ENCODE measurements around the gene TKFC.

TKFC gene

DNA sequence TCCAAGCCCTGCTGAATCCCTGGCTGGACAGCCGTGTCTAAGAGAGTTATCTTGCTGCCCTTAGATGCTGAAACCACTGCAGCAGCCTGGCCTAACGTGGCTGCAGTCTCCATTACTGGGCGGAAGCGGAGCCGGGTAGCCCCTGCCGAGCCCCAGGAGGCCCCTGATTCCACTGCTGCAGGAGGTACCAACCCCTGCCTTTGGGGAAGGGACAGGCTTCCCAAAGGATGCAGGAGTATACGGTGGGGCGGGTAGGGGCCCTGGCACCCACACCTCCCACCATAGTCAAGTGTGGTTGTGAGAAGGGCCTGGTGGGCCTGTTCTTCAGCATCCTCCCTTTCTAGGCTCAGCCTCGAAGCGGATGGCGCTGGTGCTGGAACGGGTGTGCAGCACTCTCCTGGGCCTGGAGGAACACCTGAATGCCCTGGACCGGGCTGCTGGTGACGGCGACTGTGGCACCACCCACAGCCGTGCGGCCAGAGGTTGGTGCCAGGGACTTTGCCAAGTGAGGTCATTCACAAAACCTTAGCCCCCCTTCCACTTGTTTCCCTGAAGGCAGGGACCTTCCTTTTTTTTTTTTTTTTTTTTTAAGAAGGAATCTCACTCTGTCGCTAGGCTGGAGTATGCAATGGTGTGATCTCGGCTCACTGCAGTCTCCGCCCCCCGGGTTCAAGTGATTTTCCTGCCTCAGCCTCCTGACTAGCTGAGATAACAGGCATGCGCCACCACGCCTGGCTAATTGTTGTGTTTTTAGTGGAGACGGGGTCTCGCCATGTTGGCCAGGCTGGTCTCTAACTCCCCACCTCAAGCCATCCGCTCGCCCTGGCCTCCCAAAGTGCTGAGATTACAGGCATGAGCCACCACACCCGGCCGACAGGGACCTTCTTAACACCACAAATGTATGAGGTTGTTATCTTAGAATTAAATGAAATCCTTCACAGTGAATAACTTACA is 11.0 kb downstream of the TKFC start:
- H3K4me3 ChIP-seq (ENCODE audit: low read depth, low read length), result no peak overlapping the region
- ChIA-PET CTCF (interaction anchor here (0.7 kb wide), 1 partner anchor 444 kb away, joined by 4 read pairs; no protein-coding TSS in a partner anchor), POLR2A (no interaction called here)
- no peaks in the 10 kb centered on the region for H3K9me3 ChIP-seq (ENCODE audit: control insufficient read depth, insufficient read depth, low read depth, low read length)
- TF ChIP-seq ZNF624 (tag by site-specific recombination; IDR thresholded peaks at IDR 0.05), result no peak
- H3K27ac ChIP-seq (ENCODE audit: extremely low read depth, low read depth, low read length), result no peak overlapping the region
- H3K4me1 ChIP-seq (ENCODE audit: control insufficient read depth, insufficient read depth, low read length), result no peaks in the 10 kb centered on the region
- H3K36me3 ChIP-seq (ENCODE audit: control insufficient read depth in 2 of 2, insufficient read depth in 1 of 2, low read length in 2 of 2), result peaks cover 0 to 78% of the 10 kb centered on the region in 2 experiments; a peak in 1 of 3 replicates

DNA sequence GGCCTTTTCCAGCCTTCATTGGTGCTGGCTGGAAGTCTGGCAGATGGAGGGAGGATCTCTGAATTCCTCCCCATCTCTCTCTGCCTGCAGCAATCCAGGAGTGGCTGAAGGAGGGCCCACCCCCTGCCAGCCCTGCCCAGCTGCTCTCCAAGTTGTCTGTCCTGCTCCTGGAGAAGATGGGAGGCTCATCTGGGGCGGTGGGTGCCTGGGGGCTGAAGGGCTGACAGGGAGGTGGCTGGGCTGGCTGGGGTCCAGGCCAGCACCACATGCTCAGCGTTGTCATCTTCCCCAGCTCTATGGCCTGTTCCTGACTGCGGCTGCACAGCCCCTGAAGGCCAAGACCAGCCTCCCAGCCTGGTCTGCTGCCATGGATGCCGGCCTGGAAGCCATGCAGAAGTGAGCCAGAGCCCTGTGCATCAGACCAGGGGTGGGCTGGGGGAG is 12.2 kb downstream of the TKFC start:
- Histone ChIP-seq H3K36me3 (ENCODE audit: control insufficient read depth in 2 of 2, insufficient read depth in 1 of 2, low read length in 2 of 2) (peaks cover 0 to 82% of the 10 kb centered on the region in 2 experiments; a peak in 1 of 3 replicates), H3K27ac (ENCODE audit: extremely low read depth, low read depth, low read length) (no peak overlapping the region), H3K4me3 (ENCODE audit: low read depth, low read length) (no peak overlapping the region), H3K9me3 (ENCODE audit: control insufficient read depth, insufficient read depth, low read depth, low read length) (no peaks in the 10 kb centered on the region), H3K4me1 (ENCODE audit: control insufficient read depth, insufficient read depth, low read length) (no peaks in the 10 kb centered on the region)
- ChIA-PET POLR2A (interaction anchor here (1.5 kb wide), 1 partner anchor 17 kb away, joined by 4 read pairs; the partner anchor contains the start of genes CYB561A3 and TMEM138), CTCF (interaction anchor here (0.6 to 0.7 kb wide), 2 partner anchors 9 to 446 kb away, joined by 4 read pairs; no protein-coding TSS in a partner anchor)
- TF ChIP-seq, protein P1, sequence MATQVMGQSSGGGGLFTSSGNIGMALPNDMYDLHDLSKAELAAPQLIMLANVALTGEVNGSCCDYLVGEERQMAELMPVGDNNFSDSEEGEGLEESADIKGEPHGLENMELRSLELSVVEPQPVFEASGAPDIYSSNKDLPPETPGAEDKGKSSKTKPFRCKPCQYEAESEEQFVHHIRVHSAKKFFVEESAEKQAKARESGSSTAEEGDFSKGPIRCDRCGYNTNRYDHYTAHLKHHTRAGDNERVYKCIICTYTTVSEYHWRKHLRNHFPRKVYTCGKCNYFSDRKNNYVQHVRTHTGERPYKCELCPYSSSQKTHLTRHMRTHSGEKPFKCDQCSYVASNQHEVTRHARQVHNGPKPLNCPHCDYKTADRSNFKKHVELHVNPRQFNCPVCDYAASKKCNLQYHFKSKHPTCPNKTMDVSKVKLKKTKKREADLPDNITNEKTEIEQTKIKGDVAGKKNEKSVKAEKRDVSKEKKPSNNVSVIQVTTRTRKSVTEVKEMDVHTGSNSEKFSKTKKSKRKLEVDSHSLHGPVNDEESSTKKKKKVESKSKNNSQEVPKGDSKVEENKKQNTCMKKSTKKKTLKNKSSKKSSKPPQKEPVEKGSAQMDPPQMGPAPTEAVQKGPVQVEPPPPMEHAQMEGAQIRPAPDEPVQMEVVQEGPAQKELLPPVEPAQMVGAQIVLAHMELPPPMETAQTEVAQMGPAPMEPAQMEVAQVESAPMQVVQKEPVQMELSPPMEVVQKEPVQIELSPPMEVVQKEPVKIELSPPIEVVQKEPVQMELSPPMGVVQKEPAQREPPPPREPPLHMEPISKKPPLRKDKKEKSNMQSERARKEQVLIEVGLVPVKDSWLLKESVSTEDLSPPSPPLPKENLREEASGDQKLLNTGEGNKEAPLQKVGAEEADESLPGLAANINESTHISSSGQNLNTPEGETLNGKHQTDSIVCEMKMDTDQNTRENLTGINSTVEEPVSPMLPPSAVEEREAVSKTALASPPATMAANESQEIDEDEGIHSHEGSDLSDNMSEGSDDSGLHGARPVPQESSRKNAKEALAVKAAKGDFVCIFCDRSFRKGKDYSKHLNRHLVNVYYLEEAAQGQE (tag by site-specific recombination; IDR thresholded peaks at IDR 0.05), result no peak
- TF ChIP-seq ZBTB17 (tag by site-specific recombination; IDR thresholded peaks at IDR 0.05), result peak; percentile 51

DNA sequence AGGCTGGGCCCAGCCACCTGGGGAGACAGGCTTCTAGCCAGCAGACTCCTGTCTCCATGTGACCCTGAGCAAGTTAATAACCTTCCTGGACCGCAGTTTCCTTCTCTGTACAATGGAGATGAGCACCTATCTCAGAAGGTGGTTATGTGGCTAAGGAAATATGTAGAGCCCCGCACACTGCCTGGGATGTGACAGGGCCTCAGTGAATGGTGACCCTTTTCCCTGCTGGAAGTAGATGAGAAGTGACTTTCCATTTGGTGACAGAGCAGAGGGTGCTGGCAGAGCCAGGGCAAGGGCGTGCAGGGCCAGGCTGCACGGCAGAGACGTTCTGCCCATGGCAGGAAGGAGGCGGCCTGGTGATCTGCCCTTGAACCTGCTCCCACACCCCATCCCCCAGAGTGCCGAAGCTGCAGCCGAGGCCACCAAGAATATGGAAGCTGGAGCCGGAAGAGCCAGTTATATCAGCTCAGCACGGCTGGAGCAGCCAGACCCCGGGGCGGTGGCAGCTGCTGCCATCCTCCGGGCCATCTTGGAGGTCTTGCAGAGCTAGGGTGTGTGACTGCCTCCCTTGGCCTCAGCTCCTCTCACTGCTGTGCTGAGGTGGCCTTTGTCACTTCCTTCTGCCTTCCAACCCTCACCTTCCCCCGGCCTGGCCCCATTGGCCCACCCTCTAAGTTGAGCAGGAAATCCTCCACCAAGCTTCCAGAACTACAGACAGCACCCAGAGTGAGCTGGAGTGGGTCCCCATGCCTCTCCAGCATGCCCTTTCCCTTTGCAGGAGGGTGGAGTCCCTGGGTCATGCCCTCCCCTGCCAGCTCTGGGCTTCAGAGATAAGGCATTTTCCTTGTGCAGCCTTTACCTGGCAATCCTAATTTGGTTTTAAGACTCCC is 13.2 kb downstream of the TKFC start:
- H3K4me1 ChIP-seq (ENCODE audit: control insufficient read depth, insufficient read depth, low read length), result no peaks in the 10 kb centered on the region
- no peaks in the 10 kb centered on the region for H3K9me3 ChIP-seq (ENCODE audit: control insufficient read depth, insufficient read depth, low read depth, low read length)
- ChIA-PET CTCF (interaction anchor here (0.8 to 1.3 kb wide), 2 partner anchors 10 to 39 kb away, joined by 6 read pairs; no protein-coding TSS in a partner anchor), POLR2A (interaction anchor here (1.2 to 1.5 kb wide), 2 partner anchors 10 to 16 kb away, joined by 3 to 4 read pairs; partner anchors contain the start of genes CYB561A3 and TMEM138)
- H3K27ac ChIP-seq (ENCODE audit: extremely low read depth, low read depth, low read length), result no peak overlapping the region
- peaks cover 0 to 84% of the 10 kb centered on the region in 2 experiments; a peak in 2 of 3 replicates for H3K36me3 ChIP-seq (ENCODE audit: control insufficient read depth in 2 of 2, insufficient read depth in 1 of 2, low read length in 2 of 2)
- no peak overlapping the region for H3K4me3 ChIP-seq (ENCODE audit: low read depth, low read length)
- TF ChIP-seq ZNF76 (tag by site-specific recombination; IDR thresholded peaks at IDR 0.05; ENCODE audit: borderline replicate concordance, low read depth) (no peak), ZNF621 (tag by site-specific recombination; IDR thresholded peaks at IDR 0.05) (no peak), ZNF16 (tag by site-specific recombination; IDR thresholded peaks at IDR 0.05; ENCODE audit: low read depth) (no peak), ZNF792 (tag by site-specific recombination; IDR thresholded peaks at IDR 0.05) (no peak), ZBTB48 (tag by site-specific recombination; IDR thresholded peaks at IDR 0.05) (no peak), MEIS1 (CRISPR knock-in tag; IDR thresholded peaks at IDR 0.05; ENCODE audit: borderline replicate concordance) (no peak), ZNF324 (tag by site-specific recombination; IDR thresholded peaks at IDR 0.05) (no peak), HOXD13 (CRISPR knock-in tag; IDR thresholded peaks at IDR 0.05; ENCODE audit: borderline replicate concordance) (no peak)
- TF ChIP-seq, protein P2, sequence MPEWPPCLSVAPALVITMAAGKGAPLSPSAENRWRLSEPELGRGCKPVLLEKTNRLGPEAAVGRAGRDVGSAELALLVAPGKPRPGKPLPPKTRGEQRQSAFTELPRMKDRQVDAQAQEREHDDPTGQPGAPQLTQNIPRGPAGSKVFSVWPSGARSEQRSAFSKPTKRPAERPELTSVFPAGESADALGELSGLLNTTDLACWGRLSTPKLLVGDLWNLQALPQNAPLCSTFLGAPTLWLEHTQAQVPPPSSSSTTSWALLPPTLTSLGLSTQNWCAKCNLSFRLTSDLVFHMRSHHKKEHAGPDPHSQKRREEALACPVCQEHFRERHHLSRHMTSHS (tag by site-specific recombination; IDR thresholded peaks at IDR 0.05), result no peak
- TF ChIP-seq, protein P3, sequence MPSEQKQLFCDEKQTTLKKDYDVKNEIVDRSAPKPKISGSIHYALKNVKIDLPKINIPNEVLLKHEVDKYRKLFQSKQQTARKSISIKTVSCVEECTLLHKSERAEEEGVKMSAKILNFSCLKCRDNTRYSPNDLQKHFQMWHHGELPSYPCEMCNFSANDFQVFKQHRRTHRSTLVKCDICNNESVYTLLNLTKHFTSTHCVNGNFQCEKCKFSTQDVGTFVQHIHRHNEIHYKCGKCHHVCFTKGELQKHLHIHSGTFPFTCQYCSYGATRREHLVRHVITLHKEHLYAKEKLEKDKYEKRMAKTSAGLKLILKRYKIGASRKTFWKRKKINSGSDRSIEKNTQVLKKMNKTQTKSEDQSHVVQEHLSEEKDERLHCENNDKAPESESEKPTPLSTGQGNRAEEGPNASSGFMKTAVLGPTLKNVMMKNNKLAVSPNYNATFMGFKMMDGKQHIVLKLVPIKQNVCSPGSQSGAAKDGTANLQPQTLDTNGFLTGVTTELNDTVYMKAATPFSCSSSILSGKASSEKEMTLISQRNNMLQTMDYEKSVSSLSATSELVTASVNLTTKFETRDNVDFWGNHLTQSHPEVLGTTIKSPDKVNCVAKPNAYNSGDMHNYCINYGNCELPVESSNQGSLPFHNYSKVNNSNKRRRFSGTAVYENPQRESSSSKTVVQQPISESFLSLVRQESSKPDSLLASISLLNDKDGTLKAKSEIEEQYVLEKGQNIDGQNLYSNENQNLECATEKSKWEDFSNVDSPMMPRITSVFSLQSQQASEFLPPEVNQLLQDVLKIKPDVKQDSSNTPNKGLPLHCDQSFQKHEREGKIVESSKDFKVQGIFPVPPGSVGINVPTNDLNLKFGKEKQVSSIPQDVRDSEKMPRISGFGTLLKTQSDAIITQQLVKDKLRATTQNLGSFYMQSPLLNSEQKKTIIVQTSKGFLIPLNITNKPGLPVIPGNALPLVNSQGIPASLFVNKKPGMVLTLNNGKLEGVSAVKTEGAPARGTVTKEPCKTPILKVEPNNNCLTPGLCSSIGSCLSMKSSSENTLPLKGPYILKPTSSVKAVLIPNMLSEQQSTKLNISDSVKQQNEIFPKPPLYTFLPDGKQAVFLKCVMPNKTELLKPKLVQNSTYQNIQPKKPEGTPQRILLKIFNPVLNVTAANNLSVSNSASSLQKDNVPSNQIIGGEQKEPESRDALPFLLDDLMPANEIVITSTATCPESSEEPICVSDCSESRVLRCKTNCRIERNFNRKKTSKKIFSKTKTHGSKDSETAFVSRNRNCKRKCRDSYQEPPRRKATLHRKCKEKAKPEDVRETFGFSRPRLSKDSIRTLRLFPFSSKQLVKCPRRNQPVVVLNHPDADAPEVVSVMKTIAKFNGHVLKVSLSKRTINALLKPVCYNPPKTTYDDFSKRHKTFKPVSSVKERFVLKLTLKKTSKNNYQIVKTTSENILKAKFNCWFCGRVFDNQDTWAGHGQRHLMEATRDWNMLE (tag by site-specific recombination; conservative IDR thresholded peaks at IDR 0.05; ENCODE audit: low read depth), result no peak
- TF ChIP-seq, protein P4, sequence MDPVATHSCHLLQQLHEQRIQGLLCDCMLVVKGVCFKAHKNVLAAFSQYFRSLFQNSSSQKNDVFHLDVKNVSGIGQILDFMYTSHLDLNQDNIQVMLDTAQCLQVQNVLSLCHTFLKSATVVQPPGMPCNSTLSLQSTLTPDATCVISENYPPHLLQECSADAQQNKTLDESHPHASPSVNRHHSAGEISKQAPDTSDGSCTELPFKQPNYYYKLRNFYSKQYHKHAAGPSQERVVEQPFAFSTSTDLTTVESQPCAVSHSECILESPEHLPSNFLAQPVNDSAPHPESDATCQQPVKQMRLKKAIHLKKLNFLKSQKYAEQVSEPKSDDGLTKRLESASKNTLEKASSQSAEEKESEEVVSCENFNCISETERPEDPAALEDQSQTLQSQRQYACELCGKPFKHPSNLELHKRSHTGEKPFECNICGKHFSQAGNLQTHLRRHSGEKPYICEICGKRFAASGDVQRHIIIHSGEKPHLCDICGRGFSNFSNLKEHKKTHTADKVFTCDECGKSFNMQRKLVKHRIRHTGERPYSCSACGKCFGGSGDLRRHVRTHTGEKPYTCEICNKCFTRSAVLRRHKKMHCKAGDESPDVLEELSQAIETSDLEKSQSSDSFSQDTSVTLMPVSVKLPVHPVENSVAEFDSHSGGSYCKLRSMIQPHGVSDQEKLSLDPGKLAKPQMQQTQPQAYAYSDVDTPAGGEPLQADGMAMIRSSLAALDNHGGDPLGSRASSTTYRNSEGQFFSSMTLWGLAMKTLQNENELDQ (tag by site-specific recombination; IDR thresholded peaks at IDR 0.05; ENCODE audit: low read depth), result no peak

Data from HEK293 (cell line).